Thymus (tissue), 11 donors: ENCODE results near the gene ADD2. TPM values are rescaled to one million over a fixed set of nuclear protein-coding genes. Genes with fewer than 3 reads are reported as not detected.

Experiments used
- DNase-seq, 9 donors: peaks; one replicate each; pipeline ENCODE4 v3.0.0-alpha.2; 2013; ENCODE audit warnings: low spot score in 9 of 9, low read depth in 6 of 9, missing footprints in 1 of 9
- H3K27ac ChIP-seq, 2 donors: one replicate each; pipeline ENCODE4 v1.5.1; 2013; ENCODE audit warnings: control low read depth in 1 of 2, low read depth in 1 of 2, low read length in 1 of 2, mild to moderate bottlenecking in 1 of 2, moderate library complexity in 1 of 2
- H3K27me3 ChIP-seq, 2 donors: one replicate each; pipeline ENCODE4 v1.5.1; 2013; ENCODE audit warnings: low read length in 1 of 2; ENCODE audit not compliant: control insufficient read depth in 2 of 2, insufficient read depth in 1 of 2
- H3K36me3 ChIP-seq, 2 donors: one replicate each; pipeline ENCODE4 v1.5.1; 2013; ENCODE audit warnings: low read length in 1 of 2, mild to moderate bottlenecking in 1 of 2, moderate library complexity in 1 of 2; ENCODE audit not compliant: control insufficient read depth in 2 of 2, insufficient read depth in 2 of 2
- H3K4me1 ChIP-seq, 2 donors: one replicate each; pipeline ENCODE4 v1.5.1; 2013; ENCODE audit warnings: low read length in 2 of 2; ENCODE audit not compliant: control insufficient read depth in 2 of 2, insufficient read depth in 2 of 2
- H3K4me3 ChIP-seq, 2 donors: one replicate each; pipeline ENCODE4 v1.5.1; 2013; ENCODE audit warnings: low read length in 2 of 2, control low read depth in 1 of 2, mild to moderate bottlenecking in 1 of 2
- H3K9me3 ChIP-seq, 2 donors: one replicate each; pipeline ENCODE4 v1.5.1; 2013; ENCODE audit warnings: low read length in 1 of 2, mild to moderate bottlenecking in 1 of 2; ENCODE audit not compliant: control insufficient read depth in 2 of 2, insufficient read depth in 1 of 2
- WGBS: extraction: QIAGEN DNeasy Blood & Tissue Kit; methylation state at CpG from one replicate; pipeline ENCODE4 v1.1.7; 2013; 5-methylcytosine and 5-hydroxymethylcytosine counted together
- polyA plus RNA-seq: library from polyadenylated mRNA; stranded (reverse); fragments of 200-250 nt; gene quantifications from one replicate; pipeline ENCODE4 v1.2.3, GENCODE V29; 2013
- total RNA-seq: library from RNA; stranded (reverse); fragments of 120-200 nt; gene quantifications from one replicate; pipeline ENCODE4 v1.2.4, GENCODE V29; 2013
- donor health status: healthy.

Gene ADD2
- total and polyA plus RNA-seq, 2 donors: 0.46 to 0.90 TPM

DNA sequence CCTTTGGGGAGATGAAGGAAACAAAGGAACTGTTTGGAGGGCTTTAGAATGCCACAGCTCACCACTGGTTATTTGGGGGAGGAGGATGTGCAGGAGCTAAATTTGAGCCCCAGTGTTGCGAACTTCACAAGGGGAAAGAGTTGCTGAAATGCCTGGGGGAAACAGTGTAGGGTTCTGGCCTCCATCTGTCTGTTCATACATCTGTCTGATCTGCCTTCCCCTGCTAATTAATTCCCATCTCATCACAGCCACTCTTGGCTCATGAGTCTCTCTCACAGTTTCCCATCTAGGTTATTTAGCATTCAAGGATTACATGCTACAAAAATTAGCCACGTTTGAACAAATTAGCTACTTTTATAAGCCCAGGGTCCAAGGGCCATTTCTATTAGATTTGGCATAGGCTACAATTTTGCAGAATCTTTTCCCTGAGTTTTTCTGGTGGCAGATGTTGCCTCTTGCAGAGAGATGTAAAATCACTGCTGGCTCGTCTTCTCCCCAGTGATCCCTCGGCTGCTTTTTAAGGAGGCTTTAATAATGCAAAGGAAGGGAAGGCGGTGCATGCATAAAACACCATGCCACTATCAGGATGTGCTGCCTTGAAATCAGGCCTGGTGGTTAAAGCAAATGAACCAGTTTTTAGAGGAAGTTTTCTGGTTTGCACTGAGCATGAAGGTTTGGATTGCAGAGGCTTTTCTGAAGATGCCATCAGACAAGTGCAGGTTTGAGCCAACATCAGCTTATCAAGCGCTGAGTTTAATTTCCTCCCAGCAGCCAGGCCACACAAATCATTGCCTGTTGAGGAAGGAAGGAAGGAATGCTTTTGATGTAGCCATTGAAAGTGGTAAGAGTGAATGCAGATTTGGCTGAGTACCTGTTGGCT lies 35.0 kb downstream of the ADD2 start:
- Histone ChIP-seq H3K4me3 (no peak overlapping the region), H3K9me3 (no peaks in the 10 kb centered on the region), H3K27me3 (peaks cover 0 to 13% of the 10 kb centered on the region in 2 donors), H3K27ac (no peak overlapping the region), H3K4me1 (no peaks in the 10 kb centered on the region), H3K36me3 (no peaks in the 10 kb centered on the region)
- no peak for DNase-seq
- 73% methylated on average over 6 of the region's 6 CpGs for WGBS

DNA sequence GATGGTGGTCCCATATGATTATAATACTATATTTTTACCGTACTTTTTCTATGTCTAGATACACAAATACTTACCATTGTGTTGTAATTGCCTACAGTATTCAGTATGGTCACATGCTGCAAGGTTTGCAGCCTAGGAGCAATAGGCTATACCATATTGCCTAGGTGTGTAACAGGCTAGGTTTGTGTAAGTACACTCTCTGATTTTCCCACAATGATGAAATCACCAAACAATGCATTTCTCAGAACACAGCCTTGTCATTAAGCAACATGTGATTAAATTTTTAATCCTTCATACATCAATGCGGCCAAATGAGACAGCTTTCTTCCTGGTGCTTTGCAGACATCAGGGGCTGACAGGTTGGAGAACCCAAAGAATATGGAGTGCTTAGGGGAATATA lies 37.3 kb downstream of the ADD2 start:
- DNase-seq: no peak
- H3K36me3 ChIP-seq: no peaks in the 10 kb centered on the region
- no peak overlapping the region for H3K4me3 ChIP-seq
- H3K27ac ChIP-seq: no peak overlapping the region
- no peaks in the 10 kb centered on the region for H3K4me1 ChIP-seq
- peaks cover 0 to 11% of the 10 kb centered on the region in 2 donors for H3K27me3 ChIP-seq
- H3K9me3 ChIP-seq: no peaks in the 10 kb centered on the region
- 70% methylated on average over 2 of the region's 2 CpGs for WGBS

DNA sequence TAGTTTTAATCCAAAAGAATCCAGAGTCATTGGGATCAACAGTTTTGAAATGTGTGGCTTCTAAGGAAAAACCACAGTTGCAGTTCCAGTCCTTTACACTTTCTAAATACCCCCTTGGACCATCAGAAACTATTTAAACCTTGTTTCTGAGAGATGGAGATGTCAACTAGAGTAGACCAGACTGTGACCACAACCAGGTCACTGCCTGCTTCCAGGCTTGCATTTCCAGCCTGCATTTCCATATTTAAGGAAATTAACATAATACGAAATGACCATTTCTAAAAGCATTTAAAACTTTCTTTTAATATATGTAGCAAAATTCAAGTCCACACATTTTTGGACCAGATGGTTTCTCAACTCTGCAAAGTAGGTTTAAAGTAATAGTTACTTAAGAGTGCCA lies 38.4 kb downstream of the ADD2 start:
- Histone ChIP-seq H3K27me3 (peaks cover 0 to 11% of the 10 kb centered on the region in 2 donors), H3K9me3 (no peaks in the 10 kb centered on the region), H3K27ac (no peak overlapping the region)

GRCh38 chr2:70728128-70728527 lies 39.9 kb downstream of the ADD2 start:
- no peak overlapping the region for H3K4me3 ChIP-seq
- H3K9me3 ChIP-seq: no peaks in the 10 kb centered on the region
- no peaks in the 10 kb centered on the region for H3K36me3 ChIP-seq
- 85% methylated on average over 7 of the region's 7 CpGs for whole genome bisulfite sequencing
- H3K27me3 ChIP-seq: peaks cover 0 to 4% of the 10 kb centered on the region in 2 donors
- H3K27ac ChIP-seq: no peak overlapping the region
- no peak for DNase-seq
- no peaks in the 10 kb centered on the region for H3K4me1 ChIP-seq

More for the DNA sequence above, 38.4 kb downstream of the ADD2 start:
- WGBS: 95% methylated on average over 1 of the region's 1 CpG
- H3K4me3 ChIP-seq: no peak overlapping the region
- no peaks in the 10 kb centered on the region for H3K4me1 ChIP-seq
- no peak for DNase-seq
- H3K36me3 ChIP-seq: no peaks in the 10 kb centered on the region

DNA sequence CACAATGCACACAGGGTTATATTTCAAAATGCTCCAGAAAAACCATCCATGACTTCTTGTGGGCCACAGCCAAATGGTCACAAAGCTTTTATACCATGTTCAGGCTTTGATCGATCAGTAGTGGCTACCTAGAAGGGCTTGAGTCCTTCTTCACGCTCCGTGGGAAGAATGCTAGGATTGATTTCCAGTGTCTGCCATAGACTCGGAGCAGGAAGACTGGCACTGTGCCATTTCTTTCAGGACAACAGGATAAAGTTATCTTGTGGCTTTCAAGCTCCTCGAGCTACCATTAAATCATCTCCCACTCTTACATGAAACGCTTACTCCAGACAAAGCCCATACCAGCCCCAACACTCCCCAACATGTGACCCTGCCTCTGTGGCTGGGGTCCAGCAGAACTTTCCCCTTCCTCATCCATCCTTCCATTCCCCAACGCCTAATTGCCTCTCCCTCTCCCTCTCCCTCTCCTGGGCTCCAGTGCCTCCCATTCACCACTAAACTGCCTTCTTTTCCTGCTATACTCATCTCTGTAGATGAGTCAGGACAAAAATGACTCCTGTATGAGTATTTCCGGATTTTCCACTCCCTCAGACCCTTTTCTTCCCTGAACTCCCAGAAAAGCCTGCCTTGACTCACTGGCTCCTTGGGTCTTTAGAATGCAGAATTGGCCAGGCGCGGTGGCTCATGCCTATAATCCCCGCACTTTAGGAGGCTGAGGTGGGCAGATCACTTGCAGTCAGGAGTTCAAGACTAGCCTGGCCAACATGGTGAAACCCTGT lies 40.9 kb downstream of the ADD2 start:
- 92% methylated on average over 11 of the region's 11 CpGs for WGBS
- H3K4me1 ChIP-seq: no peaks in the 10 kb centered on the region
- no peak overlapping the region for H3K27ac ChIP-seq
- no peaks in the 10 kb centered on the region for H3K9me3 ChIP-seq
- peaks cover 0 to 2% of the 10 kb centered on the region in 2 donors for H3K27me3 ChIP-seq
- H3K4me3 ChIP-seq: no peak overlapping the region
- DNase-seq: no peak
- H3K36me3 ChIP-seq: no peaks in the 10 kb centered on the region

- Histone ChIP-seq H3K4me1 (no peaks in the 10 kb centered on the region), H3K27ac (no peak overlapping the region), H3K27me3 (peaks cover 0 to 2% of the 10 kb centered on the region in 2 donors), H3K9me3 (no peaks in the 10 kb centered on the region), H3K4me3 (no peak overlapping the region), H3K36me3 (no peaks in the 10 kb centered on the region)
- DNase-seq: no peak
- WGBS: 97% methylated on average over 3 of the region's 3 CpGs
These were observed 42.5 kb downstream of the ADD2 start for GRCh38 chr2:70725505-70725904.

DNA sequence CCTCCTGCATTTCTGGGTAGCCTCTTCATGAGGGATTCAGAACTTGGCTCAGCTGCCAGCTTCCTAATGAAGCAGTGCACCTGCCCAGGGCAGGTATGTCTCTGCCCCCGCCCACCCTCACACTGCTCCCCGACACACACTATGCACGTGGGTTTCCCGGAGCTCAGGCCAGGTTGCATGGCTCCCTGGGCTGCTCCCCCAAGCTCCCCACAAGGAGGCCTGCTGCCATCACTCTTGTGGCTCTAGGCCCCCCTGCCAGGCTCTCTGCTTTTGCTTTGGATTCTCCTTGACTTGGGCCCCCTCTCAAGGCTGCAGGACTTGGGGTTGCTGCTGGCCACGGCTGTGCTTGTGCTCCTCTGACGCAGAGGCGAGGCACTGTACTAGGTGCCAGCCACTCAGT lies 43.6 kb downstream of the ADD2 start:
- Histone ChIP-seq H3K4me1 (no peaks in the 10 kb centered on the region), H3K9me3 (no peaks in the 10 kb centered on the region), H3K27ac (no peak overlapping the region), H3K27me3 (peaks cover 0 to 2% of the 10 kb centered on the region in 2 donors), H3K36me3 (no peaks in the 10 kb centered on the region), H3K4me3 (no peak overlapping the region)
- 96% methylated on average over 7 of the region's 7 CpGs for WGBS
- DNase-seq: no peak

DNA sequence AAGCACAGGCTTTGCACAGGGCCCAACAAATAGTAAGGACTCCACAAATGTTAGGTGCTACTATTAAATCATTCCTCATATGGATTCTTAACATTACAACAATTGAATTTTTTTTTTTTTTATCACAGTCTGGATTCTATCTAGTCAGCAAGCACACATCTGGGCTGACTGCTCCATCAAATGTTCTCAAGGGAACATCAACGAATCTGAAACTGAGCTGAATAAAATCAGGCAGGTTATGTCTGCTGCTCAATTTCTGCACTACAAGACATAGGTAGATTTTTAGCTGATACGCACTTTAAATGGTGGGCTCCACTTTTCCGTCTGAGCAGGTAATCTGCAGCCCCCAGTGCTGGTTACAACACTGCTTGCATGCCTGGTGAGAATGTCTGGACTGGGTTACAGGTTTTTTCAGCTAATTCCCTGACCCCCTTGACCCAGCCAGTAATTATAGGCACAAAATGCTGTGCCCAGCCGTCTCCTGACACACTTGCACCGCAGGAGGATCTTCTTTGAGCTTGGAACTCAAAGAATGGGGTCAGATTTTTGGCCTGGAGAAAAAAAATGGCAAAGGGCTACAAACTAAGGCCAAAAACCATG lies 44.6 kb downstream of the ADD2 start:
- 95% methylated on average over 5 of the region's 5 CpGs for WGBS
- no peak for DNase-seq
- no peaks in the 10 kb centered on the region for H3K4me1 ChIP-seq
- H3K27me3 ChIP-seq: peaks cover 0 to 2% of the 10 kb centered on the region in 2 donors
- H3K27ac ChIP-seq: no peak overlapping the region
- H3K4me3 ChIP-seq: no peak overlapping the region
- H3K9me3 ChIP-seq: no peaks in the 10 kb centered on the region
- H3K36me3 ChIP-seq: no peaks in the 10 kb centered on the region

DNA sequence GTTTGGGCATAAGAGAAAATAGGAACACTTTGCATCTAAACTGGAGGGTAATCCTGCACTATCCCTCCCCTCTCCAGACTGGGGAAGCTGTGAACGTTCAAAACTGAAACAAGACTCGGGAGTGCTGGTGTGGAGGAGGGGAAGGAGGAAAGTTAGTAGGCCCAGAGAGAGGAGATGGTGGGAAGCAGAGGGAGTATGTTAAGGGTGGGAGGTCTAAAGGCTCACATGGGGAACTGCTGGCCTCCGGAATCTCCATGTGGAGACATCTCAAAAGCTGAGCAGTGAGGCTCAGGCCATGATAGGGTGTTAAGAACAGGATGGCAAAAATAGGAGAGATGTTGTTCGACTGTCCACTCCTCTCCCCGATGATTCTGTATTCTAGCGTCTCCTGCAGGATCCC lies 47.9 kb downstream of the ADD2 start:
- H3K36me3 ChIP-seq: no peaks in the 10 kb centered on the region
- 89% methylated on average over 6 of the region's 6 CpGs for WGBS
- peaks cover 0 to 1% of the 10 kb centered on the region in 2 donors for H3K27me3 ChIP-seq
- H3K4me3 ChIP-seq: no peak overlapping the region
- no peak overlapping the region for H3K27ac ChIP-seq
- no peaks in the 10 kb centered on the region for H3K9me3 ChIP-seq
- no peak for DNase-seq
- no peaks in the 10 kb centered on the region for H3K4me1 ChIP-seq
